Esophagus squamous epithelium (tissue), 4 donors: ENCODE data around the gene RERE.
"Not testable (repeated sequence)": the region's sequence is repeated elsewhere in the genome, so short reads cannot be mapped to it uniquely, and the experiment has no call there.

Experiments used
- POLR2A ChIP-seq, 4 donors: fragments of 450-650 bp; IDR thresholded peaks; one replicate each; pipeline ENCODE4 v1.6.1; 2017; ENCODE audit warnings: antibody characterized with exemption in 4 of 4, mild to moderate bottlenecking in 4 of 4, moderate library complexity in 3 of 4
- TF ChIP-seq, protein P1 (sequence below), 6 experiments: fragments of 450-650 bp in 4 of 6; fragments of 200-600 bp in 2 of 6; sonication (generic) in 2 of 6; IDR thresholded peaks; one replicate each; pipeline ENCODE4 v1.5.1; 2016 to 2019; ENCODE audit warnings: antibody characterized with exemption in 6 of 6, mild to moderate bottlenecking in 4 of 6, moderate library complexity in 4 of 6

DNA sequence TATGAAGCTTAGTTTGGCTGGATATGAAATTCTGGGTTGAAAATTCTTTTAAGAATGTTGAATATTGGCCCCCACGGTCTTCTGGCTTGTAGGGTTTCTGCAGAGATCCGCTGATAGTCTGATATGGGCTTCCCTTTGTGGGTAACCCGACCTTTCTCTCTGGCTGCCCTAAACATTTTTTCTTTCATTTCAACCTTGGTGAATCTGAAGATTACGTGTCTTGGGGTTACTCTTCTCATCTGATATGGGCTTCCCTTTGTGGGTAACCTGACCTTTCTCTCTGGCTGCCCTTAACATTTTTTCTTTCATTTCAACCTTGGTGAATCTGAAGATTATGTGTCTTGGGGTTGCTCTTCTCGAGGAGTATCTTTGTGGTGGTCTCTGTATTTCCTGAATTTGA, 371.3 kb downstream of the RERE start:
- not testable (repeated sequence) for TF ChIP-seq POLR2A (IDR thresholded peaks at IDR 0.05)
- TF ChIP-seq, protein P1, sequence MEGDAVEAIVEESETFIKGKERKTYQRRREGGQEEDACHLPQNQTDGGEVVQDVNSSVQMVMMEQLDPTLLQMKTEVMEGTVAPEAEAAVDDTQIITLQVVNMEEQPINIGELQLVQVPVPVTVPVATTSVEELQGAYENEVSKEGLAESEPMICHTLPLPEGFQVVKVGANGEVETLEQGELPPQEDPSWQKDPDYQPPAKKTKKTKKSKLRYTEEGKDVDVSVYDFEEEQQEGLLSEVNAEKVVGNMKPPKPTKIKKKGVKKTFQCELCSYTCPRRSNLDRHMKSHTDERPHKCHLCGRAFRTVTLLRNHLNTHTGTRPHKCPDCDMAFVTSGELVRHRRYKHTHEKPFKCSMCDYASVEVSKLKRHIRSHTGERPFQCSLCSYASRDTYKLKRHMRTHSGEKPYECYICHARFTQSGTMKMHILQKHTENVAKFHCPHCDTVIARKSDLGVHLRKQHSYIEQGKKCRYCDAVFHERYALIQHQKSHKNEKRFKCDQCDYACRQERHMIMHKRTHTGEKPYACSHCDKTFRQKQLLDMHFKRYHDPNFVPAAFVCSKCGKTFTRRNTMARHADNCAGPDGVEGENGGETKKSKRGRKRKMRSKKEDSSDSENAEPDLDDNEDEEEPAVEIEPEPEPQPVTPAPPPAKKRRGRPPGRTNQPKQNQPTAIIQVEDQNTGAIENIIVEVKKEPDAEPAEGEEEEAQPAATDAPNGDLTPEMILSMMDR (IDR thresholded peaks at IDR 0.05): not testable (repeated sequence)
